ENCODE measurements around the gene NOL11.

DNA sequence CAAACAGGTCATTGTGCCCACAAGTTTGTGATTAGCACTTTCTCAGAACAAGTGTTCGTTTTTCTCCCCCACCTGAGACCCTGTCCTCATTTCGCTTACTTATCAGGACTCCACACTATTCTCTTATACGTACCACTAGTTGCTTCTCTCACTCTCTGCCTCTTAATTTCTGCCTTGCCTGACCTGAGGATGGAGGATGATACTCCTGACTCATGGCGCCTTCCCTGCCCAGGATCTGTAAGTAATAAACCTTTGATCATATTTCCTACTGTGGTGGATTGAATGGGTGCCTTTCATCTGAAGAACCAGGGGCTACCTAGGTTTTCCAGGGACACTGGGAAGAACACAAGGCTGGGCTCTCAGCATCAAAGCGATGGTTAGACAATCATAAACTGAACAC is 67.8 kb downstream of the NOL11 start:
- TF ChIP-seq EZH2 (IDR thresholded peaks at IDR 0.05) (no peak), POLR2AphosphoS5 (IDR thresholded peaks at IDR 0.05; ENCODE audit: borderline replicate concordance, low read depth, low read length) (no peak), FOXP2 (optimal IDR thresholded peaks at IDR 0.05; ENCODE audit: control extremely low read depth, extremely low read length, insufficient read depth) (no peak)
